GM12875 (cell line): ENCODE data around the gene STPG1.

Experiments
- H3K4me3 ChIP-seq: one replicate; pipeline ENCODE4 v1.5.1; 2011; ENCODE audit warnings: low read depth, low read length, control low read depth
- TF ChIP-seq, protein P1 (sequence below): IDR thresholded peaks from 2 replicates; pipeline ENCODE4 v1.5.1; 2011; ENCODE audit warnings: low read depth, mild to moderate bottlenecking, control low read depth, inconsistent platforms, low read length, moderate library complexity, borderline replicate concordance; ENCODE audit not compliant: insufficient read depth

STPG1 gene

DNA sequence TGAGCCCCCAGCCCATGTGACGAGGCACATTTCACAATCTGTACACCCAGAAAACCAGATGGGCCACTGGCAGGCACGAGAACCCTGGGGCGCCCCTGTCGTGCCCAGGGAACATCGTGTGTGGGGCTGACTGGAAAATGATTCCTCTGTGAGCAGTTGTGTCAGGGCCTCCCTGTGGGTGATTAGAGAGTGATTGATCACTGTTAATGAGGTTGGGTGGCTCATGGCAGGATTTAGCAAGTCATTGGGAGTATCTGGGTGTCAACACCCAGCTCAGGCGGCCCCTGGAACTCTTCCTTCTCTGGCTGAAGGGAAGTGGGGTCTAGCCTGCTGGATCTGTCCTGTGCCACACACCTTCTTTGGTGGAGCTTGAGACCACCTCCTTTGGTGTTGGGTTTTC lies 88.7 kb downstream of the STPG1 start:
- H3K4me3 ChIP-seq, result no peak overlapping the region
- TF ChIP-seq, protein P1, sequence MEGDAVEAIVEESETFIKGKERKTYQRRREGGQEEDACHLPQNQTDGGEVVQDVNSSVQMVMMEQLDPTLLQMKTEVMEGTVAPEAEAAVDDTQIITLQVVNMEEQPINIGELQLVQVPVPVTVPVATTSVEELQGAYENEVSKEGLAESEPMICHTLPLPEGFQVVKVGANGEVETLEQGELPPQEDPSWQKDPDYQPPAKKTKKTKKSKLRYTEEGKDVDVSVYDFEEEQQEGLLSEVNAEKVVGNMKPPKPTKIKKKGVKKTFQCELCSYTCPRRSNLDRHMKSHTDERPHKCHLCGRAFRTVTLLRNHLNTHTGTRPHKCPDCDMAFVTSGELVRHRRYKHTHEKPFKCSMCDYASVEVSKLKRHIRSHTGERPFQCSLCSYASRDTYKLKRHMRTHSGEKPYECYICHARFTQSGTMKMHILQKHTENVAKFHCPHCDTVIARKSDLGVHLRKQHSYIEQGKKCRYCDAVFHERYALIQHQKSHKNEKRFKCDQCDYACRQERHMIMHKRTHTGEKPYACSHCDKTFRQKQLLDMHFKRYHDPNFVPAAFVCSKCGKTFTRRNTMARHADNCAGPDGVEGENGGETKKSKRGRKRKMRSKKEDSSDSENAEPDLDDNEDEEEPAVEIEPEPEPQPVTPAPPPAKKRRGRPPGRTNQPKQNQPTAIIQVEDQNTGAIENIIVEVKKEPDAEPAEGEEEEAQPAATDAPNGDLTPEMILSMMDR, result no peak

DNA sequence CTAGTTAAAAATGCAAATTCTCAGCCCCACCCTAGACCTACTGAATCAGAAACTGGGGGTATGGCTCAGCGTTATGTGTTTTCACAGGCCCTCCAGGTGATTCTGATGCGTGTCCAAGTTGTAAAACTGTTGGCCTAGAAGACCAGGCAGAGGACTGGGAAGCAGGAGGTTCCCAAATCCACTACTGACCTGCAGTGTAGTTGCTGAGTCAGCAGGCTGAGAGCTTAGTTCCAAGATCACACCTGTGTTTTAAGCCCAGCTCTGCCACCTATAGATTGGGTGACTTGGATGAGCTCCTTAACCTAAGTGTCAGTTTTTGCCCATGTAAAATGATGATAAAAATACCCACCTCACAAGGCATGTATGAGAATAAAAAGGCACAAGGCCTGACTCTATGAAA lies 90.3 kb downstream of the STPG1 start:
- TF ChIP-seq, protein P1, result no peak
- no peak overlapping the region for H3K4me3 ChIP-seq

DNA sequence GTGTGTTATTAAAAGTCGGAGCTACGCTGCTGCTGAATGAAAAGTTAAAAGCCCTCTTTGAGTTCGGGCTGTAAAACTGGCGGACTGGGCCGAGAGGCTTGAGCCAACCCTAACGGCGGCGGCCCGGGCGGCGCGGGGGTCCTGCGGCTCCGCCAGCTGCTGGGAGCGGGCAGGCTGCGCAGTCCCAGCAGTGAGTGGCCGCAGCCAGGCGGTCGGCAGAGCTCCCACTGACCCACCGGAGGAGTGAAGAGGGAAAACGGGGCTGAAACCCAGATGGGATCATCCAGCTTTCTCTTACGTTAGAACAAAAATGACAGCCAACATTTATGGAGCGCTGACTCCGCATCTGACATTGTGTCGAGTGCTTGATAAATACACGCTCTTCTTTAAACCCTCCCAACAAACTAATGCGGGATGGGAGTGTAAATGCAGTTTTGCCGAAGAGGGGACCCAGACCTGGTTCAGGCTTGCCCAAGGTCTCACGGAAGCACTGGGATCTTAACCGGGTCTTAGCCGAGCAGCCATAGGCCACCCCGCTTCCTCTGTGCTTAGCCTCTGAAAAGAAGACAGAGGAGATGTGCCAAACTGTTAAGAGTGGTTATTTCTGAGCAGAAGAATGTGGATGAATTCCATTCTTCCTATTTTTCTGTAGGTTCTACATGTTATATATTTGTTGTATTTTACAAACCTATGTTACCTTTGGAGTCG lies 91.0 kb downstream of the STPG1 start:
- TF ChIP-seq, protein P1, result no peak
- peak overlapping the region; percentile 66 for H3K4me3 ChIP-seq

DNA sequence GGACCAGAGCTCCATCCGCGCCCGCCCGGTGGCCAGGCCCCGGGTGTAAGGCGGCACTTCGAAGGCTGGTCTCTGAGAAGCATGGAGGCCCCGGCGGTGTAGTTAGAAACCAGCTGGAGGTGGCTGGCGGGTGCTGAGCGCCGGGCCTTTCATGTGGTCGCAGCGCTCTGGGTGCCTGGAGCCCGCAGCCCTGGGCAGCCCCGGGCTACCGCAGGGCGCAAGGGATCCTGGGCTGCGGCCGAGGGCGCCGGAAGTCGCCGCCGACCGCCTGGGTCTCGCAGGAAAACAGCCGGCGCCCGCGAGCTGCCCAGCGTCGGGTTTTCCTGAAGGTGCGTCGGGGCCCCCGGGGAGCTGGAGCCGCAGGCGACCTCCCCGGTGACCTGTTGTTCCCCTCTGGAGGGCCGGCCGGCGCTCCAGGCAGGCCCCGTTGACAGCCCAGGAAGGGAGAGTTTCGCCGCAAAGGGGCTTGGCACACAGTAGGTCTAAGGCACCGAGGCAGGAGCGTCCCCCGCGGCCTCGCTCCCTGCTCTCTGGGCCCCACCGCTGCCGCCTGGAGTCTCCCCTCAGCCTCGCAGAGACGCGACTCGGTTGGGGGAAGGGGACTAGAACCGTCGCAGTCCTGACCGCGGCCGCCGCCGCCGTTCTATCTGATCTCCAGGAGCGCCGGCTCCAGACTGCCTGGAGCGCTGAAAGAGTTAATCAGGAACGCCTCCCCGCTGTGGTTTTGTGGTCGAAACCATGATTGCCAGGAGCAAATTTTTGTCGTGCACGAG lies 91.7 kb downstream of the STPG1 start:
- TF ChIP-seq, protein P1, result no peak
- H3K4me3 ChIP-seq, result peak overlapping the region; percentile 66

DNA sequence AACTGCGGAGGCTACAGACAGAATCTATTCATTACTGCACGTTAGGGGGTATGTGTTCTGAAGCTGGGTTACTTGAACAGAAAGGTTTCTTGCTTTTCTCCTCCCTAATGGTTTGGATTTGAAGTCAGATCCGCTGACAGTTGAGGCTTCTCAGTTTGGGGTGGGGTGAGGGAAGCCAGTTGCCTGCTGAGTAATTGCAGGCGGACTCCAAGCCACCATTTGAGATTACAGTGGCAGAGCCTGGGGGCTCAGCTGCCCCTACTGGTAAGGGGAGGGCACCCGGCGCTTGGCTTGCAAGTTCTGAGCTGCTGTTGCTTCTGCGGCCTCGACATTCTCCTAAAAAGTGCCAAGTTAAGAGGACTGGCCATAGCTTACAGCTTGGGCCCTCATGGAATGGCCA lies 92.5 kb downstream of the STPG1 start:
- TF ChIP-seq, protein P1, result no peak

DNA sequence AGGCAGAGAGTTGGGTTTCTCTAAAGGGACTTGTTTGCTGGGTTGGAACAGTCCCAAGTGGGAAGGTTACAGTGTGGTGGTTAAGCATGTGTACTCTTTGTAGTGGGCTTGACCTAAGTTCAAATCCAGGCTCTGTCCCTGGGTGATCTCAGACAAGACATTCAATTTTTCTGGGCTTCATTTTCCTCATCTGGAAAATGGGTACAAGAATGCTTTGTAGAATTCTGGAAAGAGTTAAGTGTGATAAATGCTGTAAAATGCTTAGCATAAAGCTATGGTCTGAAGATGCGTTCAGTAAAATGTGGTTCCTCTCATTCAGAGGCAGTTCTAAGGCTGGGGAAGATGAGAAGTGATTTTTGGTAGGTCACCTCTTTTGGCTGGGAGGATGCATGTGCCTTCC lies 93.6 kb downstream of the STPG1 start:
- TF ChIP-seq, protein P1, result no peak
- H3K4me3 ChIP-seq, result no peak overlapping the region

More for the DNA sequence above, 92.5 kb downstream of the STPG1 start:
- peak overlapping the region; percentile 66 for H3K4me3 ChIP-seq
